MM.1S (cell line): ENCODE measurements around the gene EXOSC5.

Experiments
- DNase-seq: peaks from one replicate; pipeline ENCODE4 v3.0.0-alpha.2; 2015
- H2AFZ ChIP-seq: fragments of 300-600 bp; sonication (generic); 2 replicates; pipeline ENCODE4 v1.6.0; 2016; ENCODE audit warnings: antibody characterized with exemption, low read length
- H3F3A ChIP-seq: fragments of 300-600 bp; sonication (generic); 2 replicates; pipeline ENCODE4 v1.6.1; 2016; ENCODE audit warnings: mild to moderate bottlenecking, antibody characterized with exemption, low read length, moderate library complexity, mixed read lengths; ENCODE audit not compliant: insufficient read depth
- H3K27ac ChIP-seq: fragments of 300-600 bp; sonication (generic); 2 replicates; pipeline ENCODE4 v1.5.1; 2016; ENCODE audit warnings: mild to moderate bottlenecking, low read length
- H3K27me3 ChIP-seq: fragments of 300-600 bp; sonication (generic); replicated peaks from 2 replicates; pipeline ENCODE4 v1.6.0; 2016; ENCODE audit warnings: low read length; ENCODE audit not compliant: insufficient read depth
- H3K36me3 ChIP-seq: fragments of 300-600 bp; sonication (generic); replicated peaks from 2 replicates; pipeline ENCODE4 v1.6.1; 2016; ENCODE audit warnings: mild to moderate bottlenecking, low read length, mixed read lengths; ENCODE audit not compliant: insufficient read depth
- H3K4me1 ChIP-seq: fragments of 300-600 bp; sonication (generic); 2 replicates; pipeline ENCODE4 v1.6.1; 2016; ENCODE audit warnings: low read length, mixed read lengths
- H3K4me2 ChIP-seq: fragments of 300-600 bp; sonication (generic); 2 replicates; pipeline ENCODE4 v1.6.0; 2016; ENCODE audit warnings: low read depth, low read length
- H3K4me3 ChIP-seq: fragments of 300-600 bp; sonication (generic); 2 replicates; pipeline ENCODE4 v1.5.1; 2016; ENCODE audit warnings: low read length, mixed read lengths
- H3K79me2 ChIP-seq: fragments of 300-600 bp; sonication (generic); 2 replicates; pipeline ENCODE4 v1.6.1; 2016; ENCODE audit warnings: mixed run types, low read length, mixed read lengths
- H3K9ac ChIP-seq: fragments of 300-600 bp; sonication (generic); 2 replicates; pipeline ENCODE4 v1.6.1; 2016; ENCODE audit warnings: low read length, mixed read lengths
- H3K9me2 ChIP-seq: fragments of 300-600 bp; sonication (generic); replicated peaks from 2 replicates; pipeline ENCODE4 v1.6.1; 2016; ENCODE audit warnings: mild to moderate bottlenecking, low read length, mixed read lengths; ENCODE audit not compliant: insufficient read depth
- H3K9me3 ChIP-seq: fragments of 300-600 bp; sonication (generic); replicated peaks from 2 replicates; pipeline ENCODE4 v1.6.1; 2016; ENCODE audit warnings: mild to moderate bottlenecking, low read length, mixed read lengths; ENCODE audit not compliant: insufficient read depth
- H4K20me1 ChIP-seq: fragments of 300-600 bp; sonication (generic); 2 replicates; pipeline ENCODE4 v1.6.1; 2016; ENCODE audit warnings: mild to moderate bottlenecking, low read length, moderate library complexity, mixed read lengths; ENCODE audit not compliant: insufficient read depth
- EZH2 ChIP-seq: fragments of 300-600 bp; sonication (generic); optimal IDR thresholded peaks from 2 replicates; pipeline ENCODE3; 2017; ENCODE audit warnings: low read depth, mild to moderate bottlenecking, antibody characterized with exemption, low read length, mixed read lengths
- EZH2phosphoT487 ChIP-seq: fragments of 300-600 bp; sonication (generic); IDR thresholded peaks from 2 replicates; pipeline ENCODE4 v1.6.1; 2018; ENCODE audit warnings: antibody characterized with exemption, low read length
- TF ChIP-seq, protein P1 (sequence below): fragments of 300-600 bp; sonication (generic); IDR thresholded peaks from 2 replicates; pipeline ENCODE4 v1.5.1; 2016; ENCODE audit warnings: antibody characterized with exemption, low read length, mixed read lengths

The EXOSC5 gene

DNA sequence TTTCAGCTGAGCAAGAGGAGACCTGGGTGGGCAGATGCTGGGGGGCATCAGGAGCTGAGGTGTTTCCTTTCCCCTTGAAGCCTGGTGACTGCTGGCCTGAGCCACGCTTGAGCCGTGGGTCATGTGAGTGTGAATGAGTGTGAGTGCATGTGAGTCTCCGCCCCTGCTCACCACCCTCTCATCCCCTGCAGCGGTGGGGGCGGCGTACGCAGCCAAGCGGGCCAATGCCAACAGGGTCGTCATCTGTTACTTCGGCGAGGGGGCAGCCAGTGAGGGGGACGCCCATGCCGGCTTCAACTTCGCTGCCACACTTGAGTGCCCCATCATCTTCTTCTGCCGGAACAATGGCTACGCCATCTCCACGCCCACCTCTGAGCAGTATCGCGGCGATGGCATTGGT lies 24.8 kb upstream of the EXOSC5 start:
- H3K9ac ChIP-seq, result no peak overlapping the region
- no peaks in the 10 kb centered on the region for H3K79me2 ChIP-seq
- H3K4me1 ChIP-seq, result no peaks in the 10 kb centered on the region
- H3K36me3 ChIP-seq, result no peaks in the 10 kb centered on the region
- H3K27me3 ChIP-seq, result no peaks in the 10 kb centered on the region
- H3K4me2 ChIP-seq, result no peak overlapping the region
- no peaks in the 10 kb centered on the region for H4K20me1 ChIP-seq
- TF ChIP-seq, protein P1, sequence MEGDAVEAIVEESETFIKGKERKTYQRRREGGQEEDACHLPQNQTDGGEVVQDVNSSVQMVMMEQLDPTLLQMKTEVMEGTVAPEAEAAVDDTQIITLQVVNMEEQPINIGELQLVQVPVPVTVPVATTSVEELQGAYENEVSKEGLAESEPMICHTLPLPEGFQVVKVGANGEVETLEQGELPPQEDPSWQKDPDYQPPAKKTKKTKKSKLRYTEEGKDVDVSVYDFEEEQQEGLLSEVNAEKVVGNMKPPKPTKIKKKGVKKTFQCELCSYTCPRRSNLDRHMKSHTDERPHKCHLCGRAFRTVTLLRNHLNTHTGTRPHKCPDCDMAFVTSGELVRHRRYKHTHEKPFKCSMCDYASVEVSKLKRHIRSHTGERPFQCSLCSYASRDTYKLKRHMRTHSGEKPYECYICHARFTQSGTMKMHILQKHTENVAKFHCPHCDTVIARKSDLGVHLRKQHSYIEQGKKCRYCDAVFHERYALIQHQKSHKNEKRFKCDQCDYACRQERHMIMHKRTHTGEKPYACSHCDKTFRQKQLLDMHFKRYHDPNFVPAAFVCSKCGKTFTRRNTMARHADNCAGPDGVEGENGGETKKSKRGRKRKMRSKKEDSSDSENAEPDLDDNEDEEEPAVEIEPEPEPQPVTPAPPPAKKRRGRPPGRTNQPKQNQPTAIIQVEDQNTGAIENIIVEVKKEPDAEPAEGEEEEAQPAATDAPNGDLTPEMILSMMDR, result no peak
- TF ChIP-seq EZH2phosphoT487 (no peak), EZH2 (no peak)
- H2AFZ ChIP-seq, result no peak overlapping the region
- no peaks in the 10 kb centered on the region for H3F3A ChIP-seq
- no peaks in the 10 kb centered on the region for H3K9me2 ChIP-seq
- H3K9me3 ChIP-seq, result no peaks in the 10 kb centered on the region
- H3K27ac ChIP-seq, result no peak overlapping the region
- H3K4me3 ChIP-seq, result no peak overlapping the region
- no peak for DNase-seq

DNA sequence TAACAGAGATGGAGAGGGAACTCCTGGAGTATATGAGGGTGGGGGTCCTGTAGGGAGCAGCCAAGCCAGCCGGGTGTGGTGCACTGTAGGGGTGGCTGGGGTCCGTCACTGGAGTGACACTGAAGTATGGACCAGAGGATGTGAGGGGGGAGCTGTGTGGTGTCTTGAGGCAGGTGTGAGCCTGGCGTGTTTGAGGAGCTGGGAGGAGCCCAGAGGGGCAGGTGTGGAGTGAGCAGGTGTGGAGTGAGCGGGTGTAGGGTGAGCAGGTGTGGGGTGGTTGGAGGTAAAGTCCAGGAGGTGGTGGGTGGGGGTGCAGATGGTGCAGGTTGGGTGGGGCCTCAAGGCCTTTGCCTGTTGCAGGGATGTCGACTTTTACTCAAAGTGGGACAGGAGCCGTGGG lies 24.2 kb upstream of the EXOSC5 start:
- H3K79me2 ChIP-seq, result no peaks in the 10 kb centered on the region
- H3K9me2 ChIP-seq, result no peaks in the 10 kb centered on the region
- H3K27ac ChIP-seq, result no peak overlapping the region
- no peaks in the 10 kb centered on the region for H4K20me1 ChIP-seq
- no peak overlapping the region for H3K4me2 ChIP-seq
- no peaks in the 10 kb centered on the region for H3K9me3 ChIP-seq
- no peak overlapping the region for H3K9ac ChIP-seq
- no peak overlapping the region for H3K4me3 ChIP-seq
- no peaks in the 10 kb centered on the region for H3K4me1 ChIP-seq
- no peaks in the 10 kb centered on the region for H3F3A ChIP-seq
- TF ChIP-seq EZH2phosphoT487 (no peak), EZH2 (no peak)
- TF ChIP-seq, protein P1, result no peak
- H3K36me3 ChIP-seq, result no peaks in the 10 kb centered on the region
- H2AFZ ChIP-seq, result no peak overlapping the region
- no peaks in the 10 kb centered on the region for H3K27me3 ChIP-seq
- no peak for DNase-seq

DNA sequence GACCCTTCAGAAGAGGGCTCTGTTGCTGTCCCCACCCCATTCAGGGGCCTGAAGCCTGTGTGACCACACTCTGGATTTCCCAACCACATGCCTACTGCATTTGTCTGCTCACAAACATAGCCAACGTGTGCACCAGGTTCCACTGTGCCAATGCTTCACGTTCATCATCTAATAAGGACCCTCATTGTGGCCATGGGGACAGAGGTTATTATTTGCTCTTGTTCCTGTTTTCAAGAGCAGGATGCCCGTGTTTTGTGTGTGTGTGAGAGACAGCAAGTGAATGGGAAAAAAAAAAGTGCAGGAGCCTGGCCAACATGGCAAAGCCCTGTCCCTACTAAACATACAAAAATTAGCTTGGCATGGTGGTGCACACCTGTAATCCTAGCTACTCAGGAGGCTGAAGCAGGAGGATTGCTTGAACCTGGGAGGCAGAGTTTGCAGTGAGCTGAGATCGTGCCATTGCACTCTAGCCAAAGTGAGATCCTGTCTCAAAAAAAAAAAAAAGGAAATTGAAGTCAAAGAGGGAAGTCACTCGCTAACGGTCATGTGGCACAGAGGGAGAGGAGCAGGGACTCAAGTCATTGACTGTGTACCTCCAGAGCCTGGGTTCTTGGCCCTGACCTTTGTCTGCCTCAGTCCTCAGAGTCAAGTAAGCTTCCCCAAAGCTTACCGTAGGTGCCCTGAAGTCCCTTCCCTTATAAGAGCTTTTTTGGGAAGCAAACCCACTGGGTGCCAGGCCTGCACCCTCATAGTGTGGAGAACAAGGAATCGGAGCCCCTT lies 23.1 kb upstream of the EXOSC5 start:
- no peak overlapping the region for H3K4me2 ChIP-seq
- H3F3A ChIP-seq, result no peaks in the 10 kb centered on the region

More for the DNA sequence above, 23.1 kb upstream of the EXOSC5 start:
- H3K4me1 ChIP-seq, result no peaks in the 10 kb centered on the region
- no peaks in the 10 kb centered on the region for H3K79me2 ChIP-seq
- no peaks in the 10 kb centered on the region for H4K20me1 ChIP-seq
- no peaks in the 10 kb centered on the region for H3K9me2 ChIP-seq
- H3K36me3 ChIP-seq, result no peaks in the 10 kb centered on the region
- DNase-seq, result no peak
- no peak overlapping the region for H3K9ac ChIP-seq
- H2AFZ ChIP-seq, result no peak overlapping the region
- no peaks in the 10 kb centered on the region for H3K27me3 ChIP-seq
- H3K4me3 ChIP-seq, result no peak overlapping the region
- no peak overlapping the region for H3K27ac ChIP-seq
- no peaks in the 10 kb centered on the region for H3K9me3 ChIP-seq
- TF ChIP-seq EZH2 (no peak), EZH2phosphoT487 (no peak)
- TF ChIP-seq, protein P1, result no peak
